Stimulated activated CD8-positive, alpha-beta memory T cell treated with anti-CD3 and anti-CD28 coated beads, Interleukin-4, amount 100 ng/mL, for 24 hours (primary cell): Measurements from ENCODE around the gene SPACA4.

Experiments used
- DNase-seq: peaks from one replicate; pipeline ENCODE4 v3.0.0-alpha.2; 2020; ENCODE audit warnings: low read depth

SPACA4 gene

DNA sequence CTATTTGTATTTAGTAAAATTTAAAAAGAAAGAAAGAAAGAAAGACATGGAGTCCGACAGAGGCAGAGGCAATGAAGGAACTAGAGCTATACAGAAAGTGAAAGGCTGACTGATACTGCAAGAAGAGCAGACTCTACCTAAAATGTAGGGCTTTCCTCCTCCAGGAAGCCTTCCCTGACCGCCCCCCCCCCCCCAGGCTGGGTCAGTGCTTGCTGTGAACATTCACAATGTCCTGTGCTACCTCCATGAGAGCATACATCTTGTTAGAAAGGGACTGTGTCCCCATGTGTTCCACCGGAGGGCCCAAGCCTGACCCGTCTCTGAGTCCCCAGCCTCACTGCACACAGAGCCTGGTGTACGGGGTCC, 45.1 kb downstream of the SPACA4 start:
- DNase-seq = no peak

DNA sequence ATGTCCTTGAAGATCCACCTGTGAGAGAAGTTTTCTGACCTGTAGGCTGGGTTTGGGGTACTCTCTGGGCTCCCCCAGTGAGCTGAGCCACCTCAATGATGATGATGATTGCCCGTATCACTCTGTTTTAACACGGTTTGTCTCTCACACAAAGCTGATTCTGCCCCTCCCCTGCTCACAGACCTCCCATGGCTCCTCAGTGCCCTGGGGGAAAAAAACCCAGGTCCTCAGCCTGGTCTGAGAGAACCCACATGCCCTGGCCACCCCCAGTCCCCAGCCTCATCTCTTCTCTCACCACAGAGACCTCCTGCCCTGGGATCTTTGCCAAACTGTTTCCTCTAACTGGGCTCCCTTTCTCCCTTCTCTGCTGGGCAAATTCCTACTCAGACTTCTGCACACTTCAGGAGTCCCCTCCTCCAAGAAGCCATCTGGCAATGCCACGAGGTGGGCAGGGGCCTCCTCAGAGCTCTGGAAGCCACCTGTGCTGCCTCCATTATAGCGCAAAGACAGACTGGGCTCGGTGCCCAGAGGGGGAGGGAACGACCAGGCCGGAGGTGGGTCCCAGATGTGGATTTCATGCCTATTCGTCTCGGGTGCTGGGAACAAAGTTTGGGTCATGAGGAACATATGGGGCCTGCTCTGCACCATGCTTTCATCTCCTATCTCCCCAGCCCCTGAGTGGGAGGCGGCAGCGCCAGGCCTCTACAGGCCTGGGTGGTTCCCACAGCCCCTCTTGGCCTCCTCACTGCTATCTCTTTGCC, 47.9 kb downstream of the SPACA4 start:
- DNase-seq = no peak

GRCh38 chr19:48656840-48657474, 50.4 kb downstream of the SPACA4 start:
- no peak for DNase-seq
